ENCODE data around the gene LRP1B. TPM values are rescaled to one million over a fixed set of nuclear protein-coding genes. Genes with fewer than 3 reads are reported as not detected.

The LRP1B gene
- polyA plus RNA-seq, 2 of the 4 experiments (the other 2 are of a cell fraction) = 0.03 TPM; not detected in 1

DNA sequence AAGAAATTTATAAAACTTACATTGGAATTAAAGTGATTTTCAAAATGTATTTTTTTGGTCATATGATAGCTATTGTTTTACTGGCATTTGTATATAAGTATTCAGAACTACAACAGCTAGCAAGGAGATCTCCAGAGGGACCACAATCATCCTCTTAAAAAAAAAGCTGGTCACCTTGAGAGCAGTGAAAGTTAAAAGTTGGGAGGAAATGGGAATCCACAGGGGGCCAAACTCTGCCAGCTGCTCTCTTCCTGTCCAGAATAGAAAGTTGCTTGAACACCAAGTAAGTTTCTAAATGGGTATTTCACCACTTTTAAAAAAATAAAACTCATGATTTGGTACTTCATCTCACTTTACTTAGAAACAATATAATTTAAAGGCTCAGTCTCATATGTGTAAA, 1025.1 kb downstream of the LRP1B start (continued):
- no peak for TF ChIP-seq HMGXB4 (CRISPR knock-in tag; IDR thresholded peaks at IDR 0.05; ENCODE audit: borderline replicate concordance)
- no peak for TF ChIP-seq MAFK (IDR thresholded peaks at IDR 0.05; ENCODE audit: partially characterized antibody)

DNA sequence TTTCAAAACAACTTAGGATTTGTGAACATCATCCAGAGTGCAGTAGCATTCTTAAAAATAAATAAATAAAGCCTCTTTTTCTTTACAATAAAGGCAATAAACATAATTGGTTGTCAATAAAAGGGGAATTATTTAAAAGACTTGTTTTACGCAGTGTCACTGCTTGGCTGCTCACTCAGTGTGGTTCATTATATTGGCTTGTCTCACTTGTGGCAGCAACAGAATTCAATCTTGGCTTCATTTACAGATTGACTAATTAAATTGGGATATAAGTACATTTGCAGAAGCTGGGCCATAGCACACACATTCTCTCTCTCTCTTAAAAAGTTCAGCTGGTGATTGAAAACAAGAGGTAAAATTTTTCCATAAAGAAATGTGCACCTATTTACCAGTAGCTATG, 1027.6 kb downstream of the LRP1B start:
- no peaks in the 10 kb centered on the region for H3K4me1 ChIP-seq
- no peaks in the 10 kb centered on the region for H3K9me3 ChIP-seq
- ATAC-seq = no peak
- ChIA-PET CTCF (interaction anchor here (0.6 kb wide), 1 partner anchor 66 kb away, joined by 3 read pairs; no protein-coding TSS in a partner anchor), POLR2A (no interaction called here)
- TF ChIP-seq ATOH8 (CRISPR knock-in tag; IDR thresholded peaks at IDR 0.05; ENCODE audit: low read depth) = no peak
- no peak for TF ChIP-seq CEBPB (IDR thresholded peaks at IDR 0.05)
- TF ChIP-seq BCL3 (IDR thresholded peaks at IDR 0.05) = no peak
- TF ChIP-seq HOXB13 (CRISPR knock-in tag; IDR thresholded peaks at IDR 0.05; ENCODE audit: low read depth) = no peak
- TF ChIP-seq RARB (CRISPR knock-in tag; IDR thresholded peaks at IDR 0.05) = no peak
- no peak for TF ChIP-seq KDM1A (IDR thresholded peaks at IDR 0.05; ENCODE audit: low read depth)
- TF ChIP-seq ESRRA (IDR thresholded peaks at IDR 0.05; ENCODE audit: borderline replicate concordance, low read length) = no peak
- TF ChIP-seq POLR2AphosphoS2 (conservative IDR thresholded peaks at IDR 0.05; ENCODE audit: low read length) = no peak
- TF ChIP-seq, protein P1, sequence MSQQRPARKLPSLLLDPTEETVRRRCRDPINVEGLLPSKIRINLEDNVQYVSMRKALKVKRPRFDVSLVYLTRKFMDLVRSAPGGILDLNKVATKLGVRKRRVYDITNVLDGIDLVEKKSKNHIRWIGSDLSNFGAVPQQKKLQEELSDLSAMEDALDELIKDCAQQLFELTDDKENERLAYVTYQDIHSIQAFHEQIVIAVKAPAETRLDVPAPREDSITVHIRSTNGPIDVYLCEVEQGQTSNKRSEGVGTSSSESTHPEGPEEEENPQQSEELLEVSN (IDR thresholded peaks at IDR 0.05; ENCODE audit: borderline replicate concordance, low read depth) = no peak
- no peak for TF ChIP-seq HMGXB4 (CRISPR knock-in tag; IDR thresholded peaks at IDR 0.05; ENCODE audit: borderline replicate concordance)
- TF ChIP-seq GATA3 (IDR thresholded peaks at IDR 0.05; ENCODE audit: borderline replicate concordance) = no peak
- TF ChIP-seq REST (IDR thresholded peaks at IDR 0.05) = no peak
- no peak for TF ChIP-seq NFE2L2 (conservative IDR thresholded peaks at IDR 0.05; ENCODE audit: low read length)
- no peak for TF ChIP-seq SREBF2 (IDR thresholded peaks at IDR 0.05)
- no peak for TF ChIP-seq HEYL (CRISPR knock-in tag; IDR thresholded peaks at IDR 0.05)
- TF ChIP-seq CBX2 (IDR thresholded peaks at IDR 0.05; ENCODE audit: borderline replicate concordance, low read depth) = no peak
- TF ChIP-seq USF2 (IDR thresholded peaks at IDR 0.05) = no peak
- TF ChIP-seq PHF8 (IDR thresholded peaks at IDR 0.05; ENCODE audit: borderline replicate concordance, low read depth) = no peak
- TF ChIP-seq, protein P2, sequence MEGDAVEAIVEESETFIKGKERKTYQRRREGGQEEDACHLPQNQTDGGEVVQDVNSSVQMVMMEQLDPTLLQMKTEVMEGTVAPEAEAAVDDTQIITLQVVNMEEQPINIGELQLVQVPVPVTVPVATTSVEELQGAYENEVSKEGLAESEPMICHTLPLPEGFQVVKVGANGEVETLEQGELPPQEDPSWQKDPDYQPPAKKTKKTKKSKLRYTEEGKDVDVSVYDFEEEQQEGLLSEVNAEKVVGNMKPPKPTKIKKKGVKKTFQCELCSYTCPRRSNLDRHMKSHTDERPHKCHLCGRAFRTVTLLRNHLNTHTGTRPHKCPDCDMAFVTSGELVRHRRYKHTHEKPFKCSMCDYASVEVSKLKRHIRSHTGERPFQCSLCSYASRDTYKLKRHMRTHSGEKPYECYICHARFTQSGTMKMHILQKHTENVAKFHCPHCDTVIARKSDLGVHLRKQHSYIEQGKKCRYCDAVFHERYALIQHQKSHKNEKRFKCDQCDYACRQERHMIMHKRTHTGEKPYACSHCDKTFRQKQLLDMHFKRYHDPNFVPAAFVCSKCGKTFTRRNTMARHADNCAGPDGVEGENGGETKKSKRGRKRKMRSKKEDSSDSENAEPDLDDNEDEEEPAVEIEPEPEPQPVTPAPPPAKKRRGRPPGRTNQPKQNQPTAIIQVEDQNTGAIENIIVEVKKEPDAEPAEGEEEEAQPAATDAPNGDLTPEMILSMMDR (IDR thresholded peaks at IDR 0.05) = no peak
- no peak for TF ChIP-seq MAFK (IDR thresholded peaks at IDR 0.05; ENCODE audit: partially characterized antibody)
- FAIRE-seq = no peak
- no peak overlapping the region for H3K27ac ChIP-seq
- H3K4me2 ChIP-seq = no peak overlapping the region
- H3K4me3 ChIP-seq = no peak overlapping the region
- DNase-seq (ENCODE audit: low read depth in 1 of 2, low spot score in 1 of 2) = no peak
- WGBS (ENCODE audit: missing lambda C conversion rate) = 95% methylated on average over 1 of the region's 1 CpG

Data from A549 (cell line).